T-cell (primary cell): ENCODE results near the gene RAPGEF1. TPM values are rescaled to one million over a fixed set of nuclear protein-coding genes. Genes with fewer than 3 reads are reported as not detected.
A peak's percentile ranks its signal among the peaks of the same experiment; 100 is the strongest.

ENCODE experiments used
- ATAC-seq, 4 experiments: fragments of 200-7000 bp in 3 of 4; fragments of 150-1000 bp in 1 of 4; cut with Tn5 transposase; replicated peaks in 1 of 4; 1 replicate in 3 of 4; 2 replicates in 1 of 4; pipeline ENCODE4 v1.10.0; 2021; ENCODE audit warnings: moderate library complexity in 3 of 4, mild to moderate bottlenecking in 2 of 4, moderate number of reproducible peaks in 1 of 4
- CTCF ChIA-PET, 2 donors: fragments of 300-600 bp; sonication (Branson Sonifier 250); formaldehyde crosslinking; loops; one replicate each; lab custom pipeline; 2022; ENCODE audit warnings: antibody characterized with exemption in 2 of 2; lab: Charles Lee
- POLR2A ChIA-PET, 2 donors: fragments of 300-600 bp; sonication (Branson Sonifier 250); formaldehyde crosslinking; loops; one replicate each; lab custom pipeline; 2022; ENCODE audit warnings: antibody characterized with exemption in 2 of 2; lab: Charles Lee
- DNase-seq, 35 experiments: peaks; one replicate each; pipeline versions ENCODE4 v3.0.0 to v3.0.0-alpha.2; 2013 to 2023
- H3K27ac ChIP-seq: one replicate; pipeline ENCODE4 v1.5.1; 2013; ENCODE audit warnings: low read length
- H3K27me3 ChIP-seq, 2 experiments: replicated peaks in 1 of 2; 1 replicate in 1 of 2; 2 replicates in 1 of 2; pipeline versions ENCODE4 v1.6.1 to v1.7.0; 2013; ENCODE audit warnings: low read length in 1 of 2, mixed read lengths in 1 of 2; ENCODE audit not compliant: control insufficient read depth in 2 of 2, insufficient read depth in 2 of 2; ENCODE audit errors: extremely low read depth in 1 of 2
- H3K36me3 ChIP-seq, 2 donors: 1 replicate in 1 of 2; 2 replicates in 1 of 2; pipeline versions ENCODE4 v1.6.1 to v1.7.0; 2013; ENCODE audit warnings: low read length in 1 of 2; ENCODE audit not compliant: control insufficient read depth in 2 of 2, insufficient read depth in 1 of 2; ENCODE audit errors: extremely low read depth in 1 of 2
- H3K4me1 ChIP-seq, 2 experiments: 1 replicate in 1 of 2; 2 replicates in 1 of 2; pipeline versions ENCODE4 v1.6.1 to v1.7.0; 2013; ENCODE audit warnings: low read length in 2 of 2, mixed read lengths in 1 of 2; ENCODE audit not compliant: insufficient read depth in 2 of 2, control insufficient read depth in 1 of 2; ENCODE audit errors: extremely low read depth in 1 of 2
- H3K4me3 ChIP-seq, 2 donors: 1 replicate in 1 of 2; 2 replicates in 1 of 2; pipeline versions ENCODE4 v1.5.1 to v1.7.0; 2013; ENCODE audit warnings: mild to moderate bottlenecking in 2 of 2, low read length in 1 of 2, moderate library complexity in 1 of 2; ENCODE audit not compliant: control insufficient read depth in 1 of 2; ENCODE audit errors: extremely low read depth in 1 of 2
- H3K9me3 ChIP-seq: 2 replicates; pipeline ENCODE4 v1.7.0; 2013
- H3K27ac Mint-ChIP-seq, 2 donors: one replicate each; pipeline ENCODE4 v1.8.0; 2020 to 2021; ENCODE audit warnings: mild to moderate bottlenecking in 2 of 2, mixed read lengths in 2 of 2
- H3K27me3 Mint-ChIP-seq, 2 donors: one replicate each; pipeline ENCODE4 v1.8.0; 2021 to 2022; ENCODE audit warnings: mixed read lengths in 2 of 2
- H3K36me3 Mint-ChIP-seq: one replicate; pipeline ENCODE4 v1.8.0; 2021; ENCODE audit warnings: mixed read lengths
- H3K4me1 Mint-ChIP-seq, 3 donors: one replicate each; pipeline ENCODE4 v1.8.0; 2020 to 2022; ENCODE audit warnings: mixed read lengths in 3 of 3, mild to moderate bottlenecking in 1 of 3
- H3K4me3 Mint-ChIP-seq, 3 donors: one replicate each; pipeline ENCODE4 v1.8.0; 2020 to 2022; ENCODE audit warnings: mild to moderate bottlenecking in 3 of 3, mixed read lengths in 3 of 3, moderate library complexity in 3 of 3
- H3K9me3 Mint-ChIP-seq, 3 donors: one replicate each; pipeline ENCODE4 v1.8.0; 2020 to 2022; ENCODE audit warnings: mixed read lengths in 3 of 3
- WGBS: methylation state at CpG from one replicate; pipeline ENCODE4 v1.1.5; 2013; ENCODE audit warnings: missing lambda C conversion rate; ENCODE audit not compliant: insufficient coverage; 5-methylcytosine and 5-hydroxymethylcytosine counted together
- total RNA-seq, 35 experiments: library from RNA in 6 of 35; stranded (reverse) in 6 of 35; fragments of 120-200 nt in 1 of 35; gene quantifications; one replicate each; pipeline versions ENCODE4 v1.2.1 to v1.2.4 and lab custom pipeline; 2013 to 2026

Gene RAPGEF1
- total RNA-seq, 5 donors from 2014 or later (not counting 1 experiment from before 2014, with no cell fraction given), result 97.9 to 167 (median 139) TPM

DNA sequence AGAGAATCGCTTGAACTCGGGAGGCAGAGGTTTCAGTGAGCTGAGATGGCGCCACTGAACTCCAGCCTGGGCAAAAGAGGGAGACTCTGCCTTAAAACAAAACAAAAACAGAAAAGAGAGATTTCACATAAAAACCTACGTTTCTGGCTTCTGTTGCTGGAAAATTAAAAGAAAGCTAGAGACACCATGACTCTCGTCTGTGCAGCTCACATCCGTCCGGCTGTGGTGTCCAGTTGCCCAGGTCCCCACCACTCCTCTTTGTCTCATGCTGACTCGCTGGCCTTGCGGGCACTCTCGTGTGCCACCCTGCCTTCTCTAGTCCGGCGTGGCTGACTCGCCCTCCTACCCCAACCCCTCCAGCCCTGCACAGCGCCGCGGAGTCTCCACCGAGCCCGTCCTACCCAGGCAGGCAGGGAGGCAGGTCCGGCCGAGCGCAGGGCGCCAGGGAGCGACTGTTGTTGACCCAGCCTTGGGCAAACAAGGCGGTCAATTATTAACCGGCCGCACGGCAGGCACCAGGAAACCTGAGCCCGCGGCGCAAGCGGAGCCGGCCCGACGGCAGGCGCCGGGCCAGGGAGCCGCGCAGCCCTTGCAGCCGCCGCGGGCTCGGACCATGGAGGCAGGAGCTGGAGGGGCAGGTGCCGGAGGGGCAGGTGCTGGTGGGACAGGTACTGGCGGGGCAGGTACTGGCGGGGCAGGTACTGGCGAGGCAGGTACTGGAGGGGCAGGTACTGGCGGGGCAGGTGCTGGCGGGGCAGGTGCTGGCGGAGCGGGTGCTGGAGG lies 194.7 kb downstream of the RAPGEF1 start, which contains the start of gene PRRT1B:
PRRT1B (plus strand) TSS at position 521 of the 783 bp plus-strand sequence; CDS start at position 614, 93 bp downstream.
- Mint-ChIP-seq H3K9me3 (peaks cover 0 to 17% (median 8%) of the 10 kb centered on the region in 3 donors), H3K4me3 (peak within 1 kb of the TSS in 2 of 3 donors; percentile 34 to 62), H3K36me3 (peaks cover 12% of the 10 kb centered on the region), H3K27ac (no peak within 1 kb of the TSS), H3K27me3 (peaks cover 36 to 43% of the 10 kb centered on the region in 2 donors), H3K4me1 (peaks cover 17 to 34% (median 24%) of the 10 kb centered on the region in 3 donors)
- no peaks in the 10 kb centered on the region for H3K9me3 ChIP-seq
- H3K27me3 ChIP-seq, result peaks cover 6 to 39% of the 10 kb centered on the region in 2 experiments
- 45% methylated on average over 39 of the region's 50 CpGs for WGBS
- ChIA-PET POLR2A (no interaction called here), CTCF (interaction anchor here (0.6 kb wide), 2 partner anchors 303 to 327 kb away, joined by 3 to 4 read pairs; no protein-coding TSS in a partner anchor)
- ATAC-seq (no peak), DNase-seq (no peak)
- H3K4me3 ChIP-seq, result peak within 1 kb of the TSS; percentile 44 to 57
- no peaks in the 10 kb centered on the region for H3K36me3 ChIP-seq
- H3K4me1 ChIP-seq, result peaks cover 6 to 29% of the 10 kb centered on the region in 2 experiments
- H3K27ac ChIP-seq, result no peak within 1 kb of the TSS

DNA sequence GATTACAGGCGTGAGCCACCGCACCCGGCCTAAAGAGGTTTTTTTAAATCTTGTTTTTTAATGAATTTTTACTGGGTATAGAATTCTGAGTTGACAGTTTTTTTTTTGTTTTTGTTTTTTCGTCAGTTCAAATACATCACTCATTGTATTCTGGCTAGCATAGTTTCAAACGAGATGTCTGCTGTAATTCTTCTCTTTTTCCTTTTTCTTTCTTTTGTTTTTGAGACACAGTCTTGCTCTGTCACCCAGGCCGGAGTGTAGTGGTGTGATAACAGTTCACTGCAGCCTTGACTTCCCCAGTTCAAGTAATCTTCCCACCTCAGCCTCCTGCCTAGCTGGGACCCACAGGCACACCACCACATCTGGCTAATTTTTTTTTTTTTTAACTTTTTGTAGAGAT lies 196.7 kb downstream of the RAPGEF1 start:
- no peaks in the 10 kb centered on the region for H3K36me3 ChIP-seq
- no CpG with 5 or more reads among the region's 6 CpGs for WGBS
- no peak overlapping the region for H3K4me3 Mint-ChIP-seq
- H3K4me1 ChIP-seq, result peaks cover 9 to 48% of the 10 kb centered on the region in 2 experiments
- ChIA-PET POLR2A (no interaction called here), CTCF (no interaction called here)
- peaks cover 6 to 31% of the 10 kb centered on the region in 2 experiments for H3K27me3 ChIP-seq
- peaks cover 27 to 47% (median 36%) of the 10 kb centered on the region in 3 donors for H3K4me1 Mint-ChIP-seq
- no peak for DNase-seq
- H3K4me3 ChIP-seq, result no peak overlapping the region
- H3K27me3 Mint-ChIP-seq, result peaks cover 16 to 23% of the 10 kb centered on the region in 2 donors
- no peaks in the 10 kb centered on the region for H3K9me3 ChIP-seq
- ATAC-seq, result no peak
- no peak overlapping the region for H3K27ac ChIP-seq
- H3K27ac Mint-ChIP-seq, result no peak overlapping the region
- H3K36me3 Mint-ChIP-seq, result peaks cover 3% of the 10 kb centered on the region
- peaks cover 0 to 12% (median 8%) of the 10 kb centered on the region in 3 donors for H3K9me3 Mint-ChIP-seq

DNA sequence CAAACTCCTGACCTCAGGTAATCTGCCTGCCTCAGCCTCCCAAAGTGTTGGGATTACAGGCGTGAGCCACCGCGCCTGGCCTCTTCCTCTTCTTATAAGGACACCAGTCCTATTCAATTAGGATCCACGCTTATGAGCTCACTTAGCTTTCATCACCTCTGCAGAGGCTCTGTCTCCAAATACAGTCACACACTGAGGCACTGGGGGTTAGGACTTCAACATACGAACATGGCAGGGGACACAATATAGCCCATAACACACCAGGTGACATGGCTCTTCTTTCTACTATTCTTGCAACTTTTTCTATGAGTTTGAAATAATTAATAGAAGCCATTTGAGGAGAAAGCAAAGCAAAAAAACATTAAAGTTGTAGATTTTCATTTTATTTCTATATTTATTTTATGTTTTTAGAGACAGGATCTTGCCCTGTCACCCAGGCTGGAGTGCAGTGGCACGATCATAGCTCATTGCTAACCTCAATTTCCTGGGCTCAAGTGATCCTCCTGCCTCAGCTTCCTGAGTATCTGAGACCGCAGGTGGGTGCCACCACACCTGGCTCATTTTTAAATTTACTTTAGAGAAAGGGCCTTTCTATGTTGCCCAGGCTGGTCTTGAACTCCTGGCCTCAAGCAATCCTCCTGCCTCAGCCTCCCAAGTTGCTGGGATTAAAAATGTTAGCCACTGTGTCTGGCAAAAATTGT lies 200.5 kb downstream of the RAPGEF1 start:
- Mint-ChIP-seq H3K27ac (peak overlapping the region; percentile 88 to 90), H3K36me3 (no peaks in the 10 kb centered on the region), H3K4me3 (peak overlapping the region in 1 of 3 donors; percentile 61), H3K27me3 (peaks cover 0 to under 1% of the 10 kb centered on the region in 2 donors), H3K9me3 (peaks cover 0 to 12% (median 8%) of the 10 kb centered on the region in 3 donors), H3K4me1 (peaks cover 26 to 49% (median 39%) of the 10 kb centered on the region in 3 donors)
- Histone ChIP-seq H3K9me3 (no peaks in the 10 kb centered on the region), H3K27me3 (peaks cover 0 to under 1% of the 10 kb centered on the region in 2 experiments), H3K36me3 (no peaks in the 10 kb centered on the region), H3K4me1 (peaks cover 13 to 51% of the 10 kb centered on the region in 2 experiments), H3K4me3 (no peak overlapping the region), H3K27ac (peak overlapping the region; percentile 52)
- peak; percentile 68 to 87 (median 79) for ATAC-seq
- DNase-seq, result peak in 18 of 35 experiments; percentile 12 to 51 (median 24)
- ChIA-PET CTCF (interaction anchor here in 1 of 2 donors (0.7 kb wide), 1 partner anchor 898 kb away, joined by 3 read pairs; no protein-coding TSS in a partner anchor), POLR2A (interaction anchor here in 1 of 2 donors (0.7 kb wide), 2 partner anchors 188 to 190 kb away, joined by 3 to 6 read pairs; no protein-coding TSS in a partner anchor)
- WGBS, result 48% methylated on average over 6 of the region's 7 CpGs

DNA sequence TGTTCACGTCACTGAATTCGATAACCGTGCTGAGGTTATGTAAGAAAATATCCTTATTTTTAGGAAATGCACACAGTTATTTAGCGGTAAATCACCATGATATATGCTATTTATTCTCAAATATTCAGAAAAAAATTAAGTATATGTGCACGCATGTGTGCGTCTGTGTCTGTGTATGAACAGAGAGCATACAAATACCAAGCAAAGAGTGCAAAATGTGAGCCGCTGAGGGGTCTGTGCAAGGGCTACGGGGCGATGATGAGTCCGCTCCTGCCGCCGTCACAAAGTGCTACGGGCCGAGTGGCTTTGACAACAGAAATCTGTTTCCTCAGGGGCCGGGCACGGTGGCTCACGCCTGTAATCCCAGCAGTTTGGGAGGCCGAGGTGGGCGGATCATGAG lies 201.9 kb downstream of the RAPGEF1 start:
- no peak for ATAC-seq
- Mint-ChIP-seq H3K9me3 (peaks cover 0 to 4% (median 2%) of the 10 kb centered on the region in 3 donors), H3K4me3 (no peak overlapping the region), H3K27ac (no peak overlapping the region), H3K4me1 (peaks cover 30 to 52% (median 42%) of the 10 kb centered on the region in 3 donors), H3K27me3 (no peaks in the 10 kb centered on the region), H3K36me3 (no peaks in the 10 kb centered on the region)
- no peak overlapping the region for H3K4me3 ChIP-seq
- CTCF ChIA-PET, result no interaction called here
- whole genome bisulfite sequencing, result 100% methylated on average over 2 of the region's 19 CpGs
- peaks cover 15 to 57% of the 10 kb centered on the region in 2 experiments for H3K4me1 ChIP-seq
- no peak for DNase-seq
- no peak overlapping the region for H3K27ac ChIP-seq
- H3K36me3 ChIP-seq, result no peaks in the 10 kb centered on the region
- POLR2A ChIA-PET, result no interaction called here
- no peaks in the 10 kb centered on the region for H3K27me3 ChIP-seq
- no peaks in the 10 kb centered on the region for H3K9me3 ChIP-seq

DNA sequence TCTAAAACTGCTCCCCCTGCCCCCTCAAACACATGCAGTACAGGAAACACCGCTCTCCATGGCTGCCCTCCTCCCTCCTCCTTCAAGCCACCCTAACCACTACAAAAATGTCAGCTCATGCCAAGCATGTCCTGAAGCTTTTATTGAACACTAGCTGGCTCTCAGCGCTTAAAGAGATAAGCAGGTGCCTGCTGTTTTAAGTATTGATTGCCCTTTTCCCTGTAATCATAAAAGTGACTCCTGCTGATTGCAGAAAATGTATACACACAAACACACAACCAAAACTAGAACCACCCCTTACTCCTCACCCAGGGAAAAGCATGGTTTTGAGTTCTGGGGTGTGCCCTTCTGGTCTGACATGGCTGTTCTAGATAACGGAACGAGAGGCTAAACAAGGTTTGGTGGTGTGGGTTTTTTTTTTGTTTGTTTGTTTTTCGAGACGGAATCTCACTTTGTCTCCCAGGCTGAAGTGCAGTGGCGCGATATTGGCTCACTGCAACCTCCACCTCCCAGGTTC lies 205.1 kb downstream of the RAPGEF1 start:
- H3K36me3 Mint-ChIP-seq, result no peaks in the 10 kb centered on the region
- H3K27me3 Mint-ChIP-seq, result no peaks in the 10 kb centered on the region
- DNase-seq (peak in 25 of 35 experiments; percentile 11 to 57 (median 33)), ATAC-seq (peak; percentile 24 to 60 (median 46))
- peak overlapping the region; percentile 70 to 73 for H3K27ac Mint-ChIP-seq
- H3K36me3 ChIP-seq, result peaks cover 0 to 3% of the 10 kb centered on the region in 2 donors
- no peak overlapping the region for H3K27ac ChIP-seq
- no peaks in the 10 kb centered on the region for H3K9me3 ChIP-seq
- POLR2A ChIA-PET, result interaction anchor here in 1 of 2 donors (0.6 kb wide), 1 partner anchor 25 kb away, joined by 3 read pairs; no protein-coding TSS in a partner anchor
- CTCF ChIA-PET, result no interaction called here
- H3K4me3 ChIP-seq, result peak overlapping the region in 1 of 2 donors; percentile 40
- H3K27me3 ChIP-seq, result no peaks in the 10 kb centered on the region
- H3K4me1 Mint-ChIP-seq, result peaks cover 28 to 49% (median 39%) of the 10 kb centered on the region in 3 donors
- peaks cover 18 to 63% of the 10 kb centered on the region in 2 experiments for H3K4me1 ChIP-seq
- H3K9me3 Mint-ChIP-seq, result no peaks in the 10 kb centered on the region
- H3K4me3 Mint-ChIP-seq, result peak overlapping the region in 1 of 3 donors; percentile 59
- 0% methylated on average over 1 of the region's 8 CpGs for WGBS
